K562 (cell line): Measurements from ENCODE around the gene ERCC6. TPM values are rescaled to one million over a fixed set of nuclear protein-coding genes. Genes with fewer than 3 reads are reported as not detected.

ENCODE experiments used
- ARID3B ChIP-seq: fragments of 250-450 bp; sonication (Bioruptor Pico); IDR thresholded peaks from 2 replicates; pipeline ENCODE4 v1.4.0; 2020; ENCODE audit warnings: borderline replicate concordance
- ATF4 ChIP-seq: fragments of 450-650 bp; formaldehyde crosslinking; IDR thresholded peaks from 2 replicates; pipeline ENCODE4 v1.4.0; 2022; ENCODE audit warnings: mild to moderate bottlenecking, moderate library complexity
- BMI1 ChIP-seq: fragments of 150-350 bp; IDR thresholded peaks from 2 replicates; pipeline ENCODE4 v1.6.1; 2014; ENCODE audit warnings: low read length
- BRCA1 ChIP-seq, 2 experiments: fragments of 450-650 bp in 1 of 2; sonication (generic) in 1 of 2; formaldehyde crosslinking in 1 of 2; IDR thresholded peaks; 2 replicates each; pipeline versions ENCODE4 v1.5.0 to v1.6.1; 2017 to 2020; ENCODE audit warnings: mild to moderate bottlenecking in 1 of 2, missing genetic modification reagents in 1 of 2
- CREB5 ChIP-seq: fragments of 250-450 bp; sonication (Bioruptor Pico); IDR thresholded peaks from 2 replicates; pipeline ENCODE4 v1.5.0; 2020; ENCODE audit warnings: mild to moderate bottlenecking
- FOXK2 ChIP-seq, 2 experiments: fragments of 450-650 bp; IDR thresholded peaks in 1 of 2; conservative IDR thresholded peaks in 1 of 2; 2 replicates each; pipeline ENCODE4 v1.6.1; 2016; ENCODE audit warnings: low read depth in 2 of 2, mild to moderate bottlenecking in 1 of 2
- HDAC2 ChIP-seq: fragments of 450-650 bp; IDR thresholded peaks from 2 replicates; pipeline ENCODE4 v1.6.1; 2016; ENCODE audit warnings: mild to moderate bottlenecking
- L3MBTL2 ChIP-seq: fragments of 450-650 bp; IDR thresholded peaks from 2 replicates; pipeline ENCODE4 v1.6.1; 2016; ENCODE audit warnings: mild to moderate bottlenecking, moderate library complexity
- MCM2 ChIP-seq: fragments of 450-650 bp; IDR thresholded peaks from 2 replicates; pipeline ENCODE4 v1.6.1; 2017; ENCODE audit warnings: low read depth, mild to moderate bottlenecking
- MCM7 ChIP-seq, 2 experiments: fragments of 450-650 bp; IDR thresholded peaks; 2 replicates each; pipeline ENCODE4 v1.6.1; 2016 to 2018
- MXI1 ChIP-seq: IDR thresholded peaks from 2 replicates; pipeline ENCODE4 v1.6.1; 2011; ENCODE audit warnings: low read depth, mild to moderate bottlenecking, improper control_type of control experiment, low read length
- NELFE ChIP-seq: IDR thresholded peaks from 2 replicates; pipeline ENCODE4 v1.6.1; 2011; ENCODE audit warnings: mild to moderate bottlenecking; ENCODE audit not compliant: insufficient read depth, insufficient read length
- NR2F6 ChIP-seq: fragments of 450-650 bp; formaldehyde crosslinking; IDR thresholded peaks from 2 replicates; pipeline ENCODE4 v1.4.0; 2020; ENCODE audit warnings: mild to moderate bottlenecking
- PCBP2 ChIP-seq: fragments of 200-400 bp; formaldehyde crosslinking; IDR thresholded peaks from 2 replicates; pipeline ENCODE4 v1.6.1; 2018; ENCODE audit warnings: low read length, low read depth, mild to moderate bottlenecking, moderate library complexity; ENCODE audit not compliant: poor library complexity, severe bottlenecking
- RBM34 ChIP-seq: fragments of 200-400 bp; formaldehyde crosslinking; IDR thresholded peaks from 2 replicates; pipeline ENCODE4 v1.6.1; 2018; ENCODE audit warnings: low read length, borderline replicate concordance; ENCODE audit not compliant: insufficient read depth
- RCOR1 ChIP-seq, 2 experiments: IDR thresholded peaks; 2 replicates each; pipeline ENCODE4 v1.6.1; 2012; ENCODE audit warnings: low read depth in 2 of 2, low read length in 2 of 2, borderline replicate concordance in 1 of 2, improper control_type of control experiment in 1 of 2
- SFPQ ChIP-seq: fragments of 200-400 bp; formaldehyde crosslinking; IDR thresholded peaks from 2 replicates; pipeline ENCODE4 v1.6.1; 2017; ENCODE audit warnings: mild to moderate bottlenecking, low read depth, low read length, moderate library complexity
- SIN3B ChIP-seq: fragments of 450-650 bp; IDR thresholded peaks from 2 replicates; pipeline ENCODE4 v1.6.1; 2017; ENCODE audit warnings: low read depth, mild to moderate bottlenecking, moderate library complexity
- SNRNP70 ChIP-seq: fragments of 200-400 bp; formaldehyde crosslinking; optimal IDR thresholded peaks from 2 replicates; pipeline ENCODE3; 2017; ENCODE audit warnings: low read depth, low read length
- TEAD2 ChIP-seq: fragments of 450-650 bp; IDR thresholded peaks from 2 replicates; pipeline ENCODE4 v1.6.1; 2016; ENCODE audit warnings: missing genetic modification characterization, control low read depth, missing compliant biosample characterization
- XRCC3 ChIP-seq: fragments of 450-650 bp; IDR thresholded peaks from 2 replicates; pipeline ENCODE4 v1.6.1; 2017; ENCODE audit warnings: mild to moderate bottlenecking, moderate library complexity
- ZBTB8A ChIP-seq: fragments of 450-650 bp; IDR thresholded peaks from 2 replicates; pipeline ENCODE4 v1.6.1; 2018; ENCODE audit warnings: mild to moderate bottlenecking, moderate library complexity; ENCODE audit not compliant: partially characterized antibody
- ZNF764 ChIP-seq: fragments of 250-450 bp; sonication (Bioruptor Pico); IDR thresholded peaks from 2 replicates; pipeline ENCODE4 v1.4.0; 2020; ENCODE audit warnings: low read depth, mild to moderate bottlenecking, moderate library complexity
- ZNF778 ChIP-seq: fragments of 450-650 bp; formaldehyde crosslinking; IDR thresholded peaks from 2 replicates; pipeline ENCODE4 v1.4.0; 2020; ENCODE audit warnings: mild to moderate bottlenecking, moderate library complexity
- ZNF79 ChIP-seq: fragments of 250-450 bp; sonication (Bioruptor Pico); IDR thresholded peaks from 2 replicates; pipeline ENCODE4 v1.4.0; 2020; ENCODE audit warnings: low read depth, mild to moderate bottlenecking, moderate library complexity
- polyA plus RNA-seq, 8 experiments: library from polyadenylated mRNA; depleted of rRNA in 4 of 8; stranded (reverse) in 5 of 8; unstranded in 3 of 8; fragments of >200 nt; fragmentation: Nextera tagmentation in 2 of 8; fragmentation: Illumina TruSeq in 1 of 8; extraction: Ambion mirVana in 2 of 8; extraction: Trizol in 1 of 8; gene quantifications; 2 replicates each; pipeline versions ENCODE4 v1.2.1 to v1.2.3, GENCODE V29; 2011 to 2014; ENCODE audit warnings: inconsistent platforms in 1 of 8, missing spikeins in 1 of 8
- total RNA-seq, 7 experiments: library from RNA; depleted of rRNA in 6 of 7; stranded (reverse); fragments of >200 nt in 6 of 7; fragmentation: Illumina TruSeq in 2 of 7; extraction: Trizol in 2 of 7; gene quantifications; 2 replicates each; pipeline versions ENCODE4 v1.2.1 to v1.2.3, GENCODE V29; 2011 to 2021; ENCODE audit warnings: low replicate concordance in 1 of 7

The ERCC6 gene
- total and polyA plus RNA-seq, 9 of the 15 experiments (the other 6 are each of a cell fraction or from before 2014, with no cell fraction given): 7.8 to 17.7 (median 11.8) TPM

GRCh38 chr10:49542353-49542752, 3.4 kb upstream of the ERCC6 start (continued):
- no peak for TF ChIP-seq ARID3B (CRISPR knock-in tag)
- TF ChIP-seq HDAC2: no peak; the same call in 1 of the 2 replicates
- TF ChIP-seq ZBTB8A: no peak
- no peak for TF ChIP-seq NELFE
- no peak for TF ChIP-seq SFPQ
- no peak for TF ChIP-seq CREB5 (CRISPR knock-in tag)
- no peak for TF ChIP-seq MCM2
- no peak for TF ChIP-seq XRCC3
- TF ChIP-seq MXI1: no peak
- TF ChIP-seq ATF4 (CRISPR knock-in tag): no peak
- no peak for TF ChIP-seq L3MBTL2
- TF ChIP-seq SIN3B: no peak
- TF ChIP-seq RBM34: no peak
- TF ChIP-seq BRCA1 (IDR thresholded peaks at IDR 0.05): no peak
- no peak for TF ChIP-seq BRCA1 (CRISPR knock-in tag; IDR thresholded peaks at IDR 0.05)
- peak in 1 of 2 experiments; percentile 24; a peak in 1 of 4 replicates for TF ChIP-seq RCOR1 (IDR thresholded peaks at IDR 0.05; ENCODE audit: borderline replicate concordance in 1 of 2, low read depth in 2 of 2, low read length in 2 of 2)
- TF ChIP-seq ZNF778 (CRISPR knock-in tag): no peak
- no peak for TF ChIP-seq TEAD2 (tag)
- TF ChIP-seq NR2F6: no peak
- no peak for TF ChIP-seq PCBP2
- TF ChIP-seq ZNF764 (CRISPR knock-in tag): no peak
- no peak for TF ChIP-seq ZNF79
- TF ChIP-seq BMI1: no peak
- no peak for TF ChIP-seq MCM7 (IDR thresholded peaks at IDR 0.05)
- TF ChIP-seq SNRNP70: no peak
- no peak for TF ChIP-seq FOXK2 (conservative IDR thresholded peaks at IDR 0.05 in 1 of 2, IDR thresholded peaks at IDR 0.05 in 1 of 2; ENCODE audit: low read depth in 2 of 2)
